ENCODE measurements around the gene TMEM203. TPM values are rescaled to one million over a fixed set of nuclear protein-coding genes. Genes with fewer than 3 reads are reported as not detected.

TMEM203 gene
- total and polyA plus RNA-seq, 12 donors, result 21.7 to 48.4 (median 40.0) TPM

- DNase-seq, result no peak
- no peaks in the 10 kb centered on the region for H3K36me3 ChIP-seq (replicated peaks in 1 of 2)
- peaks cover 50% of the 10 kb centered on the region for H3K27me3 ChIP-seq
- H3K4me1 ChIP-seq (replicated peaks in 1 of 2), result no peaks in the 10 kb centered on the region
- H3K27ac ChIP-seq, result no peak within 1 kb of the TSS
- H3K4me3 ChIP-seq, result no peak within 1 kb of the TSS
- intact Hi-C loops (cut with DNase I), result loop anchor here in 1 of 2 donors (10.0 kb wide), 1 partner anchor 446 kb away; no protein-coding TSS in a partner anchor
- WGBS, 4 donors, result 67 to 83% (median 72%) methylated on average over 3 to 14 of the region's 14 CpGs
- TF ChIP-seq CTCF (IDR thresholded peaks at IDR 0.05) (no peak), POLR2A (IDR thresholded peaks at IDR 0.05) (no peak)
- no peaks in the 10 kb centered on the region for H3K9me3 ChIP-seq (replicated peaks in 1 of 3)
Measured at GRCh38 chr9:137230705-137231371, 25.4 kb upstream of the TMEM203 start, which contains the start of gene SLC34A3. Gene SLC34A3, plus strand, starts transcription at chr9:137230901. Its CDS starts 802 bp downstream, at chr9:137231703.

GRCh38 chr9:137229903-137230704 lies 24.7 kb upstream of the TMEM203 start:
- WGBS, 4 donors, result 52 to 63% (median 55%) methylated on average over 14 to 31 of the region's 31 CpGs; no CpG with 5 or more reads in 1 of the 4 donors
- H3K27me3 ChIP-seq, result peaks cover 50% of the 10 kb centered on the region
- H3K4me3 ChIP-seq, result no peak overlapping the region
- H3K4me1 ChIP-seq (replicated peaks in 1 of 2), result no peaks in the 10 kb centered on the region
- H3K36me3 ChIP-seq (replicated peaks in 1 of 2), result no peaks in the 10 kb centered on the region
- DNase-seq, result no peak
- no peak overlapping the region for H3K27ac ChIP-seq
- no peaks in the 10 kb centered on the region for H3K9me3 ChIP-seq (replicated peaks in 1 of 3)
- TF ChIP-seq CTCF (IDR thresholded peaks at IDR 0.05) (no peak), POLR2A (IDR thresholded peaks at IDR 0.05) (no peak)
- intact Hi-C loops (cut with DNase I), result loop anchor here (5.0 to 10.0 kb wide), 2 partner anchors 113 to 445 kb away; no protein-coding TSS in a partner anchor

GRCh38 chr9:137228968-137229896 lies 23.8 kb upstream of the TMEM203 start:
- H3K27ac ChIP-seq, result no peak overlapping the region
- H3K9me3 ChIP-seq (replicated peaks in 1 of 3), result no peaks in the 10 kb centered on the region
- no peak for TF ChIP-seq POLR2A (IDR thresholded peaks at IDR 0.05)
- no peak for TF ChIP-seq CTCF (IDR thresholded peaks at IDR 0.05)
- H3K4me1 ChIP-seq (replicated peaks in 1 of 2), result peaks cover 0 to 2% of the 10 kb centered on the region in 2 donors
- no peak overlapping the region for H3K4me3 ChIP-seq
- no peaks in the 10 kb centered on the region for H3K36me3 ChIP-seq (replicated peaks in 1 of 2)
- intact Hi-C loops (cut with DNase I), result loop anchor here (5.0 kb wide), 1 partner anchor 112 kb away; no protein-coding TSS in a partner anchor
- peaks cover 44% of the 10 kb centered on the region for H3K27me3 ChIP-seq
- 56 to 65% (median 61%) methylated on average over 9 to 27 of the region's 27 CpGs for WGBS, 4 donors
- no peak for DNase-seq
